CD14-positive monocyte (primary cell): Measurements from ENCODE around the gene SNAPC4. TPM values are rescaled to one million over a fixed set of nuclear protein-coding genes. Genes with fewer than 3 reads are reported as not detected.

Source experiments
- DNase-seq, 3 donors: peaks; one replicate each; pipeline ENCODE4 v3.0.0-alpha.2; 2011 to 2022
- H2AFZ ChIP-seq: 2 replicates; pipeline ENCODE4 v1.6.0; 2012; ENCODE audit warnings: mild to moderate bottlenecking, low read depth, low read length, inconsistent platforms; ENCODE audit not compliant: insufficient read depth, poor library complexity, severe bottlenecking
- H3K27ac ChIP-seq, 2 donors: 1 replicate in 1 of 2; 2 replicates in 1 of 2; pipeline ENCODE4 v1.5.1; 2012 to 2013; ENCODE audit warnings: low read length in 2 of 2, control low read depth in 1 of 2, inconsistent platforms in 1 of 2, low read depth in 1 of 2, mild to moderate bottlenecking in 1 of 2
- H3K27me3 ChIP-seq, 2 donors: one replicate each; pipeline versions ENCODE4 v1.6.0 to v1.6.1; 2011 to 2013; ENCODE audit warnings: low read length in 2 of 2; ENCODE audit not compliant: control insufficient read depth in 2 of 2, insufficient read depth in 2 of 2
- H3K36me3 ChIP-seq, 2 donors: replicated peaks in 1 of 2; 1 replicate in 1 of 2; 2 replicates in 1 of 2; pipeline versions ENCODE4 v1.5.1 to v1.6.1; 2012 to 2013; ENCODE audit warnings: low read length in 2 of 2, control low read depth in 1 of 2, inconsistent platforms in 1 of 2, mild to moderate bottlenecking in 1 of 2; ENCODE audit not compliant: insufficient read depth in 2 of 2, control insufficient read depth in 1 of 2
- H3K4me1 ChIP-seq, 2 donors: 1 replicate in 1 of 2; 2 replicates in 1 of 2; pipeline versions ENCODE4 v1.5.1 to v1.6.1; 2012 to 2013; ENCODE audit warnings: low read length in 2 of 2, control low read depth in 1 of 2, inconsistent platforms in 1 of 2, mild to moderate bottlenecking in 1 of 2, moderate library complexity in 1 of 2; ENCODE audit not compliant: insufficient read depth in 2 of 2, control insufficient read depth in 1 of 2
- H3K4me2 ChIP-seq: replicated peaks from 2 replicates; pipeline ENCODE3; 2012; ENCODE audit warnings: low read length, moderate library complexity, mild to moderate bottlenecking; ENCODE audit not compliant: poor library complexity, severe bottlenecking; ENCODE audit errors: extremely low read depth
- H3K4me3 ChIP-seq, 3 experiments: fragments of 200-600 bp in 1 of 3; sonication (generic) in 1 of 3; replicated peaks in 1 of 3; 1 replicate in 2 of 3; 2 replicates in 1 of 3; pipeline ENCODE4 v1.5.1; 2011 to 2013; ENCODE audit warnings: low read length in 3 of 3, mild to moderate bottlenecking in 3 of 3, control low read depth in 2 of 3, low read depth in 2 of 3, inconsistent platforms in 1 of 3, moderate library complexity in 1 of 3
- H3K79me2 ChIP-seq: 2 replicates; pipeline ENCODE4 v1.6.0; 2012; ENCODE audit warnings: mild to moderate bottlenecking, control low read depth, inconsistent platforms, low read length, moderate library complexity; ENCODE audit not compliant: insufficient read depth
- H3K9ac ChIP-seq: 2 replicates; pipeline ENCODE4 v1.6.0; 2017; ENCODE audit warnings: low read length, mild to moderate bottlenecking; ENCODE audit not compliant: insufficient read depth, poor library complexity, severe bottlenecking
- H3K9me3 ChIP-seq, 2 donors: replicated peaks in 1 of 2; 1 replicate in 1 of 2; 2 replicates in 1 of 2; pipeline versions ENCODE4 v1.5.1 to v1.6.1; 2012 to 2013; ENCODE audit warnings: low read length in 2 of 2, control low read depth in 1 of 2; ENCODE audit not compliant: control insufficient read depth in 1 of 2, insufficient read depth in 1 of 2
- H4K20me1 ChIP-seq: 2 replicates; pipeline ENCODE4 v1.6.0; 2012; ENCODE audit warnings: mild to moderate bottlenecking, low read length, control low read depth, moderate library complexity; ENCODE audit not compliant: insufficient read depth
- H3K27ac Mint-ChIP-seq, 7 donors: one replicate each; pipeline ENCODE4 v1.8.0; 2020; ENCODE audit warnings: mild to moderate bottlenecking in 7 of 7, mixed read lengths in 7 of 7, moderate library complexity in 6 of 7, inconsistent platforms in 2 of 7
- H3K27me3 Mint-ChIP-seq, 3 donors: one replicate each; pipeline ENCODE4 v1.8.0; 2021 to 2022; ENCODE audit warnings: low read depth in 3 of 3, mild to moderate bottlenecking in 3 of 3, mixed read lengths in 3 of 3, moderate library complexity in 3 of 3, inconsistent platforms in 1 of 3
- H3K36me3 Mint-ChIP-seq, 2 donors: one replicate each; pipeline ENCODE4 v1.8.0; 2020; ENCODE audit warnings: mixed read lengths in 2 of 2, inconsistent platforms in 1 of 2, mild to moderate bottlenecking in 1 of 2
- H3K4me1 Mint-ChIP-seq: one replicate; pipeline ENCODE4 v1.8.0; 2020; ENCODE audit warnings: mild to moderate bottlenecking, mixed read lengths
- H3K4me3 Mint-ChIP-seq, 2 donors: one replicate each; pipeline ENCODE4 v1.8.0; 2020; ENCODE audit warnings: mild to moderate bottlenecking in 2 of 2, mixed read lengths in 2 of 2, moderate library complexity in 1 of 2
- H3K9me3 Mint-ChIP-seq, 7 donors: one replicate each; pipeline ENCODE4 v1.8.0; 2020 to 2022; ENCODE audit warnings: mixed read lengths in 7 of 7, mild to moderate bottlenecking in 6 of 7, moderate library complexity in 6 of 7, inconsistent platforms in 2 of 7
- CTCF ChIP-seq: fragments of 200-600 bp; IDR thresholded peaks from one replicate; pipeline ENCODE4 v1.8.0; 2022; ENCODE audit warnings: antibody characterized with exemption, mild to moderate bottlenecking
- WGBS: methylation state at CpG from one replicate; pipeline ENCODE4 v1.1.5; 2013; ENCODE audit warnings: missing lambda C conversion rate; ENCODE audit not compliant: insufficient coverage; 5-methylcytosine and 5-hydroxymethylcytosine counted together
- intact Hi-C, 2 donors: fragments of 100-400 bp; cut with micrococcal nuclease; formaldehyde crosslinking; loops; one replicate each; pipeline versions ENCODE4 v1.15.0 to v1.15.1; 2023
- polyA plus RNA-seq, 3 donors: library from polyadenylated mRNA; depleted of rRNA in 1 of 3; unstranded in 2 of 3; stranded (reverse) in 1 of 3; fragments of 300-500 nt in 2 of 3; fragments of >200 nt in 1 of 3; fragmentation: Illumina TruSeq in 2 of 3; gene quantifications; 1 replicate in 2 of 3; 2 replicates in 1 of 3; pipeline ENCODE4 v1.2.3, GENCODE V29; 2012 to 2021

Gene SNAPC4
- polyA plus RNA-seq, 3 donors = 0.59 to 6.7 (median 1.2) TPM

GRCh38 chr9:136429683-136430491 is 29.9 kb upstream of the SNAPC4 start:
- no peaks in the 10 kb centered on the region for H3K9me3 ChIP-seq
- Mint-ChIP-seq H3K4me1 (no peaks in the 10 kb centered on the region), H3K27ac (peak overlapping the region in 2 of 7 donors; percentile 8 to 13), H3K27me3 (no peaks in the 10 kb centered on the region), H3K9me3 (peaks cover 0 to 2% (median 0%) of the 10 kb centered on the region in 7 donors), H3K36me3 (peaks cover 15 to 50% of the 10 kb centered on the region in 2 donors), H3K4me3 (no peak overlapping the region)
- no peak overlapping the region for H3K27ac ChIP-seq
- no peaks in the 10 kb centered on the region for H4K20me1 ChIP-seq
- TF ChIP-seq CTCF = no peak
- H3K27me3 ChIP-seq = no peaks in the 10 kb centered on the region
- no peaks in the 10 kb centered on the region for H3K4me1 ChIP-seq
- intact Hi-C loops = no loop called here
- H2AFZ ChIP-seq = no peak overlapping the region
- H3K4me3 ChIP-seq = no peak overlapping the region
- DNase-seq = no peak
- WGBS = 91% methylated on average over 25 of the region's 32 CpGs
- no peak overlapping the region for H3K4me2 ChIP-seq
- H3K79me2 ChIP-seq = no peaks in the 10 kb centered on the region
- peaks cover 21 to 34% of the 10 kb centered on the region in 2 donors for H3K36me3 ChIP-seq
- no peak overlapping the region for H3K9ac ChIP-seq

GRCh38 chr9:136429075-136429628 is 29.2 kb upstream of the SNAPC4 start:
- DNase-seq = no peak
- H3K79me2 ChIP-seq = no peaks in the 10 kb centered on the region
- no peaks in the 10 kb centered on the region for H3K27me3 ChIP-seq
- peaks cover 0 to 2% (median 0%) of the 10 kb centered on the region in 7 donors for H3K9me3 Mint-ChIP-seq
- H3K27ac ChIP-seq = no peak overlapping the region
- H3K9me3 ChIP-seq = no peaks in the 10 kb centered on the region
- H3K4me3 ChIP-seq = no peak overlapping the region
- no peak for TF ChIP-seq CTCF
- no peak overlapping the region for H3K4me2 ChIP-seq
- H3K4me3 Mint-ChIP-seq = no peak overlapping the region
- H3K4me1 Mint-ChIP-seq = no peaks in the 10 kb centered on the region
- no peak overlapping the region for H3K9ac ChIP-seq
- H3K27me3 Mint-ChIP-seq = no peaks in the 10 kb centered on the region
- H3K4me1 ChIP-seq = no peaks in the 10 kb centered on the region
- peak overlapping the region in 1 of 7 donors; percentile 18 for H3K27ac Mint-ChIP-seq
- no peaks in the 10 kb centered on the region for H4K20me1 ChIP-seq
- peaks cover 28 to 42% of the 10 kb centered on the region in 2 donors for H3K36me3 ChIP-seq
- no peak overlapping the region for H2AFZ ChIP-seq
- WGBS = 91% methylated on average over 20 of the region's 21 CpGs
- intact Hi-C loops = no loop called here
- H3K36me3 Mint-ChIP-seq = peaks cover 23 to 56% of the 10 kb centered on the region in 2 donors
